ENCODE measurements around the gene TFAP2C.
A peak's percentile ranks its signal among the peaks of the same experiment; 100 is the strongest.

Gene TFAP2C

DNA sequence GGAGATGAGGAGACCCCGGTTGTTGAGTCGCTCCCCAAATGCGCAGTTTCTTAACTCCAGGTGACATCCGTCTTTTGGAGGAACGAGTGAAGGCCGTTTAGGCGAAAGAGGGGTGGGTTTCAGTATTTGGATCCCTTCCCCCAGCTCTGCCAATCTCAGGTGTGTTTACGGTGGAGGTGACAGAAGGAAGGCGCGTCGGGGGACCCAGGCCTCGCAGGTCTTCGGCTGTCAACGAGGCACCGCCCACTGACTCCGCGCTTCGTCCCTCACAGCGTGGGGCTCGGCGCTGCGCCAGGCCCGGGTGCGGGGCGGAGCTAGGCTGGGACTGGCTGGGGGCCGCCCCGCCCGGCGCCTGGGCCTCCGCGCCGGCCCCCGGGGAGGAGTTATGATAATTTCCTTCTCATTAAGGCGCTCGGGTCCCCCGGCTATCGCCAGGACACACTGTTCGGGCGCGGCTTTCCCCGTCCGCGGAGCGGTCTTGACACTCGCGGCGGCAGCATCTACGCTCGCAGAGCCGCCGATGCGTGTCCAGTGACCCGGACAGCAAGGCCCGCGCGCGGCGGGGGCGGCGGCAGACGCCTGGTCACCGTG is at the start of gene TFAP2C:
Gene TFAP2C (plus strand): TSS at position 434 of the 591 bp plus-strand sequence. CDS start 239 bp downstream, outside the sequence.
- TF ChIP-seq, protein P1, sequence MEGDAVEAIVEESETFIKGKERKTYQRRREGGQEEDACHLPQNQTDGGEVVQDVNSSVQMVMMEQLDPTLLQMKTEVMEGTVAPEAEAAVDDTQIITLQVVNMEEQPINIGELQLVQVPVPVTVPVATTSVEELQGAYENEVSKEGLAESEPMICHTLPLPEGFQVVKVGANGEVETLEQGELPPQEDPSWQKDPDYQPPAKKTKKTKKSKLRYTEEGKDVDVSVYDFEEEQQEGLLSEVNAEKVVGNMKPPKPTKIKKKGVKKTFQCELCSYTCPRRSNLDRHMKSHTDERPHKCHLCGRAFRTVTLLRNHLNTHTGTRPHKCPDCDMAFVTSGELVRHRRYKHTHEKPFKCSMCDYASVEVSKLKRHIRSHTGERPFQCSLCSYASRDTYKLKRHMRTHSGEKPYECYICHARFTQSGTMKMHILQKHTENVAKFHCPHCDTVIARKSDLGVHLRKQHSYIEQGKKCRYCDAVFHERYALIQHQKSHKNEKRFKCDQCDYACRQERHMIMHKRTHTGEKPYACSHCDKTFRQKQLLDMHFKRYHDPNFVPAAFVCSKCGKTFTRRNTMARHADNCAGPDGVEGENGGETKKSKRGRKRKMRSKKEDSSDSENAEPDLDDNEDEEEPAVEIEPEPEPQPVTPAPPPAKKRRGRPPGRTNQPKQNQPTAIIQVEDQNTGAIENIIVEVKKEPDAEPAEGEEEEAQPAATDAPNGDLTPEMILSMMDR (conservative IDR thresholded peaks at IDR 0.05; ENCODE audit: low read depth, low read length), result no peak
- Histone ChIP-seq H4K20me1 (ENCODE audit: insufficient read depth) (no peaks in the 10 kb centered on the region), H3K27ac (no peak within 1 kb of the TSS), H3K9ac (peak within 1 kb of the TSS; percentile 46; the same call in 1 of the 2 replicates), H3K4me3 (IDR thresholded peaks at IDR 0.05; ENCODE audit: insufficient read depth, low read depth, low read length) (no peak within 1 kb of the TSS), H3K27me3 (ENCODE audit: insufficient read depth, low read depth) (no peaks in the 10 kb centered on the region), H3K79me2 (ENCODE audit: insufficient read depth, low read depth) (no peaks in the 10 kb centered on the region), H2AFZ (ENCODE audit: low read depth) (peak within 1 kb of the TSS; percentile 95), H3K4me1 (ENCODE audit: low read depth, poor library complexity, severe bottlenecking) (peaks cover 4% of the 10 kb centered on the region), H3K36me3 (ENCODE audit: insufficient read depth) (no peaks in the 10 kb centered on the region), H3K4me2 (peak within 1 kb of the TSS; percentile 95)

DNA sequence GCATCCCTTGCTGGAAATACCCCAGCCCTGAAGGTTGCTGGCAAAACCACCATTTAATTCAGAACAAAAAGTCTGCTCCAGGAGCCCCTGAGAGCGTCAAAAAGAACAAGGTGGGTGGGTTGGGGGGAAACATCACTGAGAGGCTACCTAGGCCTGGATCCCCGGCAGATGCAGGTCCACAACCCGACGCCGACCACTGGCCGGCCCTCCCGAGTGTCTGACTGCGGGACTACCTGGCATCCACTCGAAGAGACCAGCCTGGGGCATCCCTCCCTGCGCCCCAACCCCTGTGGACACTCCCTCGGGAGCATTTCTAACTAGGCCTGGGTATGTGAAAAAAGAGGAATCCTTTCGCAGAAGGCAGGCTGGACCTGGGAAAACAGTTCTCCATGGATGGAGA is 48.9 kb upstream of the TFAP2C start:
- Histone ChIP-seq H3K4me2 (no peak overlapping the region), H3K79me2 (ENCODE audit: insufficient read depth, low read depth) (no peaks in the 10 kb centered on the region), H3K4me3 (IDR thresholded peaks at IDR 0.05; ENCODE audit: insufficient read depth, low read depth, low read length) (no peak overlapping the region), H4K20me1 (ENCODE audit: insufficient read depth) (no peaks in the 10 kb centered on the region), H3K27me3 (ENCODE audit: insufficient read depth, low read depth) (no peaks in the 10 kb centered on the region), H3K27ac (no peak overlapping the region), H3K9ac (no peak overlapping the region), H2AFZ (ENCODE audit: low read depth) (no peak overlapping the region), H3K4me1 (ENCODE audit: low read depth, poor library complexity, severe bottlenecking) (peaks cover 33% of the 10 kb centered on the region), H3K36me3 (ENCODE audit: insufficient read depth) (no peaks in the 10 kb centered on the region)
- TF ChIP-seq, protein P1 (conservative IDR thresholded peaks at IDR 0.05; ENCODE audit: low read depth, low read length), result no peak

DNA sequence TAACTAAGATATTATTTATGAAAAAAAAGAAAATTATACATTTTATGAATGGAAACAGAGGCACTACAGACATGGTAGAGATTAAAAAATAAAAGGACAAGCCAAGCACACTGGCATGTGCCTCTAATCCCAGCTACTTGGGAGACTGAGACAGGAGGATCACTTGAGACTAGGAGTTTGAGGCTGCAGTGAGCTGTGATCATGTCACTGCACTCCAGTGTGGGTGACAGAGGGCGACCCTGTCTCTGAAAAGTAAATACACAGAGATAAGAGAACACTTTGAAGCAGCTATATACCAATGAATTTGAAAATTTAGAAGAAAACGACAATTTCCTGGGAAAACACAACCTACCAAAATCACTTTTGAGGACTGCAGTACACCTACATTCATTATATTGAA is 47.4 kb upstream of the TFAP2C start:
- Histone ChIP-seq H3K27me3 (ENCODE audit: insufficient read depth, low read depth) (no peaks in the 10 kb centered on the region), H3K79me2 (ENCODE audit: insufficient read depth, low read depth) (no peaks in the 10 kb centered on the region), H2AFZ (ENCODE audit: low read depth) (no peak overlapping the region), H3K4me3 (IDR thresholded peaks at IDR 0.05; ENCODE audit: insufficient read depth, low read depth, low read length) (no peak overlapping the region), H3K4me1 (ENCODE audit: low read depth, poor library complexity, severe bottlenecking) (peaks cover 23% of the 10 kb centered on the region), H3K27ac (no peak overlapping the region), H3K9ac (no peak overlapping the region), H3K36me3 (ENCODE audit: insufficient read depth) (no peaks in the 10 kb centered on the region), H4K20me1 (ENCODE audit: insufficient read depth) (no peaks in the 10 kb centered on the region), H3K4me2 (no peak overlapping the region)
- TF ChIP-seq, protein P1 (conservative IDR thresholded peaks at IDR 0.05; ENCODE audit: low read depth, low read length), result no peak

DNA sequence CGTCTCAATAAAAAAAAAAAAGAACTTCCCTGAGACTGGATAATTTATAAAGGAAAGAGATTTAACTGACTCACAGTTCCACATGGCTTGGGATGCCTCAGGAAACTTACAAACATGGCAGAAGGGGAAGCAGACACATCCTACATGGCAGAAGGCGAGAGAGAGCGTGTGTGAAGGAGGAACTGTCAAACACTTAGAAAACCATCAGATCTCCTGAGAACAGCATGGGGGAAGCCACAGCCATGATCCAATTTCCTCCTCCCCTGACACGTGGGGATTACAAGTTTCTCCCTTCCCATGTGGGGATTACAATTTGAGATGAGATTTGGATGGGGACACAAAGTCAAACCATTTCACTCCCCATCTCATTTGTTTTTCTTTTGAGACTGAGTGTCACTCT is 46.6 kb upstream of the TFAP2C start:
- Histone ChIP-seq H3K4me3 (IDR thresholded peaks at IDR 0.05; ENCODE audit: insufficient read depth, low read depth, low read length) (no peak overlapping the region), H3K27ac (no peak overlapping the region), H3K9ac (no peak overlapping the region), H3K4me2 (no peak overlapping the region), H3K4me1 (ENCODE audit: low read depth, poor library complexity, severe bottlenecking) (peaks cover 16% of the 10 kb centered on the region), H2AFZ (ENCODE audit: low read depth) (no peak overlapping the region), H3K79me2 (ENCODE audit: insufficient read depth, low read depth) (no peaks in the 10 kb centered on the region), H4K20me1 (ENCODE audit: insufficient read depth) (no peaks in the 10 kb centered on the region), H3K27me3 (ENCODE audit: insufficient read depth, low read depth) (no peaks in the 10 kb centered on the region), H3K36me3 (ENCODE audit: insufficient read depth) (no peaks in the 10 kb centered on the region)
- TF ChIP-seq, protein P1 (conservative IDR thresholded peaks at IDR 0.05; ENCODE audit: low read depth, low read length), result no peak

Measured in KMS-11 (cell line).